MM.1S (cell line): ENCODE data around the gene HBM.
A peak's percentile ranks its signal among the peaks of the same experiment; 100 is the strongest.

Experiments
- DNase-seq: peaks from one replicate; pipeline ENCODE4 v3.0.0-alpha.2; 2015
- H2AFZ ChIP-seq: fragments of 300-600 bp; sonication (generic); 2 replicates; pipeline ENCODE4 v1.6.0; 2016; ENCODE audit warnings: antibody characterized with exemption, low read length
- H3F3A ChIP-seq: fragments of 300-600 bp; sonication (generic); 2 replicates; pipeline ENCODE4 v1.6.1; 2016; ENCODE audit warnings: mild to moderate bottlenecking, antibody characterized with exemption, low read length, moderate library complexity, mixed read lengths; ENCODE audit not compliant: insufficient read depth
- H3K27ac ChIP-seq: fragments of 300-600 bp; sonication (generic); 2 replicates; pipeline ENCODE4 v1.5.1; 2016; ENCODE audit warnings: mild to moderate bottlenecking, low read length
- H3K27me3 ChIP-seq: fragments of 300-600 bp; sonication (generic); replicated peaks from 2 replicates; pipeline ENCODE4 v1.6.0; 2016; ENCODE audit warnings: low read length; ENCODE audit not compliant: insufficient read depth
- H3K36me3 ChIP-seq: fragments of 300-600 bp; sonication (generic); replicated peaks from 2 replicates; pipeline ENCODE4 v1.6.1; 2016; ENCODE audit warnings: mild to moderate bottlenecking, low read length, mixed read lengths; ENCODE audit not compliant: insufficient read depth
- H3K4me1 ChIP-seq: fragments of 300-600 bp; sonication (generic); 2 replicates; pipeline ENCODE4 v1.6.1; 2016; ENCODE audit warnings: low read length, mixed read lengths
- H3K4me2 ChIP-seq: fragments of 300-600 bp; sonication (generic); 2 replicates; pipeline ENCODE4 v1.6.0; 2016; ENCODE audit warnings: low read depth, low read length
- H3K4me3 ChIP-seq: fragments of 300-600 bp; sonication (generic); 2 replicates; pipeline ENCODE4 v1.5.1; 2016; ENCODE audit warnings: low read length, mixed read lengths
- H3K79me2 ChIP-seq: fragments of 300-600 bp; sonication (generic); 2 replicates; pipeline ENCODE4 v1.6.1; 2016; ENCODE audit warnings: mixed run types, low read length, mixed read lengths
- H3K9ac ChIP-seq: fragments of 300-600 bp; sonication (generic); 2 replicates; pipeline ENCODE4 v1.6.1; 2016; ENCODE audit warnings: low read length, mixed read lengths
- H3K9me2 ChIP-seq: fragments of 300-600 bp; sonication (generic); replicated peaks from 2 replicates; pipeline ENCODE4 v1.6.1; 2016; ENCODE audit warnings: mild to moderate bottlenecking, low read length, mixed read lengths; ENCODE audit not compliant: insufficient read depth
- H3K9me3 ChIP-seq: fragments of 300-600 bp; sonication (generic); replicated peaks from 2 replicates; pipeline ENCODE4 v1.6.1; 2016; ENCODE audit warnings: mild to moderate bottlenecking, low read length, mixed read lengths; ENCODE audit not compliant: insufficient read depth
- H4K20me1 ChIP-seq: fragments of 300-600 bp; sonication (generic); 2 replicates; pipeline ENCODE4 v1.6.1; 2016; ENCODE audit warnings: mild to moderate bottlenecking, low read length, moderate library complexity, mixed read lengths; ENCODE audit not compliant: insufficient read depth
- CTCF ChIP-seq: fragments of 300-600 bp; sonication (generic); IDR thresholded peaks from 2 replicates; pipeline ENCODE4 v1.5.1; 2016; ENCODE audit warnings: antibody characterized with exemption, low read length, mixed read lengths
- EZH2 ChIP-seq: fragments of 300-600 bp; sonication (generic); optimal IDR thresholded peaks from 2 replicates; pipeline ENCODE3; 2017; ENCODE audit warnings: low read depth, mild to moderate bottlenecking, antibody characterized with exemption, low read length, mixed read lengths
- EZH2phosphoT487 ChIP-seq: fragments of 300-600 bp; sonication (generic); IDR thresholded peaks from 2 replicates; pipeline ENCODE4 v1.6.1; 2018; ENCODE audit warnings: antibody characterized with exemption, low read length

The HBM gene

GRCh38 chr16:133716-134115 is 32.1 kb upstream of the HBM start:
- Histone ChIP-seq H3K9me2 (no peaks in the 10 kb centered on the region), H3K9ac (no peak overlapping the region), H3K36me3 (no peaks in the 10 kb centered on the region), H3K79me2 (peaks cover 67% of the 10 kb centered on the region), H3K27me3 (no peaks in the 10 kb centered on the region), H2AFZ (no peak overlapping the region), H3F3A (no peaks in the 10 kb centered on the region; the same call in 1 of the 2 replicates), H3K27ac (no peak overlapping the region), H3K4me2 (no peak overlapping the region), H3K4me1 (no peaks in the 10 kb centered on the region), H4K20me1 (no peaks in the 10 kb centered on the region), H3K9me3 (no peaks in the 10 kb centered on the region), H3K4me3 (no peak overlapping the region)
- no peak for DNase-seq
- TF ChIP-seq EZH2phosphoT487: no peak
- TF ChIP-seq EZH2: no peak
- TF ChIP-seq CTCF: no peak

DNA sequence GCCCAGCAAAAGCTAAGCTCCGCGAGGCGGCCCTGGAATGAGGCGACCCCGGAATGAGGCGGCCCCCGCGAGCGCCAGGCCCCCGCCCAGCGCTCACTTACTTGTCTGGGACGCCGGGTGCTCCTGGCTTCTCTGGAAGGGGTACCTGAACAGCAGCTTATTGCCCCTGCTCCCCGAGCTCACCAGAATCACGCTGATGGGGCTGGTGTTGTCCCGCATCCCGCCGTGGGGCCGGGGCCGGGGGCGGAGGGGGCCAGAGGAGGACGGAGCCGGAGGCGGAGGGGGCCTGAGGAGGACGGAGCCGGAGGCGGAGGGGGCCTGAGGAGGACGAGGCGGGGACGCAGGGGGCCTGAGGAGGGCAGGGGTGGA is 27.7 kb upstream of the HBM start:
- Histone ChIP-seq H4K20me1 (no peaks in the 10 kb centered on the region), H3K9me3 (no peaks in the 10 kb centered on the region), H3K36me3 (no peaks in the 10 kb centered on the region), H3K79me2 (peaks cover 45% of the 10 kb centered on the region), H3K4me1 (no peaks in the 10 kb centered on the region), H3K27ac (no peak overlapping the region), H3K9me2 (no peaks in the 10 kb centered on the region), H3K9ac (peak overlapping the region; percentile 87), H3K27me3 (no peaks in the 10 kb centered on the region), H3K4me2 (peak overlapping the region; percentile 75), H3K4me3 (peak overlapping the region; percentile 84), H3F3A (peaks cover 6% of the 10 kb centered on the region; the same call in 1 of the 2 replicates), H2AFZ (peak overlapping the region; percentile 92)
- peak; percentile 32 for DNase-seq
- TF ChIP-seq EZH2phosphoT487 (no peak), CTCF (no peak), EZH2 (no peak)

GRCh38 chr16:140175-140857 is 25.5 kb upstream of the HBM start:
- Histone ChIP-seq H3K4me2 (no peak overlapping the region), H3K9me3 (no peaks in the 10 kb centered on the region), H3K36me3 (no peaks in the 10 kb centered on the region), H4K20me1 (no peaks in the 10 kb centered on the region), H3K27me3 (peaks cover 9% of the 10 kb centered on the region), H3F3A (peaks cover 6% of the 10 kb centered on the region; the same call in 1 of the 2 replicates), H3K4me3 (no peak overlapping the region), H3K9ac (no peak overlapping the region), H3K27ac (no peak overlapping the region), H2AFZ (no peak overlapping the region), H3K4me1 (no peaks in the 10 kb centered on the region), H3K79me2 (peaks cover 25% of the 10 kb centered on the region), H3K9me2 (no peaks in the 10 kb centered on the region)
- TF ChIP-seq EZH2 (no peak), EZH2phosphoT487 (no peak), CTCF (no peak)
- no peak for DNase-seq
